ENCODE data around the gene NAV2.

The NAV2 gene

DNA sequence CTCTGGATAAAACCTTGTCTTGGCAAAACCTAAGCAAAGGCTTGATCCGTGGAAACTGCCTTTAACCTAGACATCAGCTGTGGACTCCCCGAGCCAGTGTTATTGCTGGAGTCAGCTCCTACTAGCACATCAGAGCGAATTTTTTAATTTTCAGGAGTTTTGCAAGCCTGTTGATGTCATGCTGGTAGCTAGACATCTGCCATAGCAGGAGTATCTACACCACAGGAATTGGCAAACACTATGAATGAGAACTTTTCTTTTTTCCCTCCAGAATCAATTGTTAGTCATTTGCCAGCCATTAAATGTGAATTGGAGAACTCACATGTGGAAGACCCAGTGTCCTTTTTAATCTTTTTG, 201.2 kb downstream of the NAV2 start:
- H3K4me3 ChIP-seq (ENCODE audit: low read depth, low read length) = no peak overlapping the region
- DNase-seq (ENCODE audit: low read depth) = no peak
- TF ChIP-seq, protein P1, sequence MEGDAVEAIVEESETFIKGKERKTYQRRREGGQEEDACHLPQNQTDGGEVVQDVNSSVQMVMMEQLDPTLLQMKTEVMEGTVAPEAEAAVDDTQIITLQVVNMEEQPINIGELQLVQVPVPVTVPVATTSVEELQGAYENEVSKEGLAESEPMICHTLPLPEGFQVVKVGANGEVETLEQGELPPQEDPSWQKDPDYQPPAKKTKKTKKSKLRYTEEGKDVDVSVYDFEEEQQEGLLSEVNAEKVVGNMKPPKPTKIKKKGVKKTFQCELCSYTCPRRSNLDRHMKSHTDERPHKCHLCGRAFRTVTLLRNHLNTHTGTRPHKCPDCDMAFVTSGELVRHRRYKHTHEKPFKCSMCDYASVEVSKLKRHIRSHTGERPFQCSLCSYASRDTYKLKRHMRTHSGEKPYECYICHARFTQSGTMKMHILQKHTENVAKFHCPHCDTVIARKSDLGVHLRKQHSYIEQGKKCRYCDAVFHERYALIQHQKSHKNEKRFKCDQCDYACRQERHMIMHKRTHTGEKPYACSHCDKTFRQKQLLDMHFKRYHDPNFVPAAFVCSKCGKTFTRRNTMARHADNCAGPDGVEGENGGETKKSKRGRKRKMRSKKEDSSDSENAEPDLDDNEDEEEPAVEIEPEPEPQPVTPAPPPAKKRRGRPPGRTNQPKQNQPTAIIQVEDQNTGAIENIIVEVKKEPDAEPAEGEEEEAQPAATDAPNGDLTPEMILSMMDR (IDR thresholded peaks at IDR 0.05; ENCODE audit: control insufficient read depth, extremely low read depth, insufficient read depth) = no peak

DNA sequence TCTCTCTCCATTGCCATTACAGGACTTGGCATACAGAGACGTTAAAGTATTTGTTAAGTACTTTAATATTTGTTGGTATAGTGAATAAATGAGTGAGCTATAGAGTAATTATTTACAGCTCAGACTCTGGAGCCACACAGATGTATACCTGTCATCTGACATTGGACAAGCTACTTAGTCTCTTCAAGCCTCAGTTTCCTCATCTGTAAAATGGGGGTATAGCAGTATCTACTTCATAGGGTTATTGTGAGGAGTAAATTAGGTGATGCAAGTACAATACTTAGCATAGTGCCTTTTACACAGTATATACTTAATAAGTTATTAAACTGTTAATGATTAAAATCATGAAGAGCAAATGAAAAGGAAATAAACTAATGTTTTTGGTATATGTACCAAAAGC, 203.2 kb downstream of the NAV2 start:
- no peak overlapping the region for H3K4me3 ChIP-seq (ENCODE audit: low read depth, low read length)
- DNase-seq (ENCODE audit: low read depth) = no peak
- TF ChIP-seq, protein P1 (IDR thresholded peaks at IDR 0.05; ENCODE audit: control insufficient read depth, extremely low read depth, insufficient read depth) = no peak

DNA sequence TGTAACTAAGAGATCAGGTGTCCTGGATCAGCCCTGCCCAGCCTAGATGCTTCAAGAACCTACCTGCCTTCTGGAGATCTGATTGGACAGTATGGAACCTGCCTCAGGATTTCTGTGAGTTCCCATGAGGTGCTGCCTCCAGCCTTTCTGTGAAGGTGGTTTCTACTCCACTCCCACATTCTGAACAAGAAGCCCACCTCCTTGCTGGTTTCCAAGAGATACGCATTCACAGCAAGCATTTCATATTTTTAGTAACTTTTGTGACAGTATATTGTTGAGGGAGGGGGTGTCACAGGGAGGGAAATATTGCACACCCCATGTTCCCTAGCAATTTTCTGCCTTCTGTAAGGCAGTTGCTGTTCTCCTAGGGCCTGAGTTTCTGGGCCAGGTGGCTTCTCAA, 204.4 kb downstream of the NAV2 start:
- DNase-seq (ENCODE audit: low read depth) = no peak
- no peak overlapping the region for H3K4me3 ChIP-seq (ENCODE audit: low read depth, low read length)
- TF ChIP-seq, protein P1 (IDR thresholded peaks at IDR 0.05; ENCODE audit: control insufficient read depth, extremely low read depth, insufficient read depth) = no peak

DNA sequence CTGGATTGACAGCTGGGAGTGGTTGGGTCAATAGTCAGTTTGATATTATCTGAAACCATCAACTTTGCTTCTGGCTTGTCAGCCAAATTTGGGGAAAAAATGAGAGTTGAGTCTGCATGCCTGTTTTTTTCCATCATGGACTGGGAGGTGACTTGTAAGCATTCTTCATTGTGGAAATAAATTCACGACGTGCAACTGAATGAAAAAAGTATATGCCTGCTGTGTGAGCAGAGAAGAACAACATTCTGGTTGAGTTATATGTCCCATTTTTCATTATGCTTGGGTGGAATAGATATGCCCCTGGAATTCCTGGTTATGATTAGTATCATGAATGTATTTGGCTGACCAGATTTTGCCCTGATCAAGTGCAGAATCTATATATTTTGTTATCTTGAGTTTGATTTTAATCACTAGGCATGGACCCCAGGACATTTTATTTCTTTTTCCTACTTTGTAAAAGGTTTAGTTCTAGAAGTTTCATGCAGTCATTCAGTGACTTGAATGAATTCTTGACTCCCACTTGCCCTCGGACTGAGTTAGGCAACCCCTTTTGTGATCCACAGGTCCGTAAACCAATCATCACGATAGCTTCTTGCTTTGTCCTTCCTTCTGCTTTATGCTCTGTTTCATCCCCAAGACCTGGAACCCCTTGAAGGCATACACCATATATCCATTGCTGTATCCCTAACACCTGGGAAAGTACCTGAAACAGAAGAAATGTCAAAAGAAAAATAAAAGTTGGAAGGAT, 205.8 kb downstream of the NAV2 start:
- no peak overlapping the region for H3K4me3 ChIP-seq (ENCODE audit: low read depth, low read length)
- TF ChIP-seq, protein P1 (IDR thresholded peaks at IDR 0.05; ENCODE audit: control insufficient read depth, extremely low read depth, insufficient read depth) = no peak
- no peak for DNase-seq (ENCODE audit: low read depth)

DNA sequence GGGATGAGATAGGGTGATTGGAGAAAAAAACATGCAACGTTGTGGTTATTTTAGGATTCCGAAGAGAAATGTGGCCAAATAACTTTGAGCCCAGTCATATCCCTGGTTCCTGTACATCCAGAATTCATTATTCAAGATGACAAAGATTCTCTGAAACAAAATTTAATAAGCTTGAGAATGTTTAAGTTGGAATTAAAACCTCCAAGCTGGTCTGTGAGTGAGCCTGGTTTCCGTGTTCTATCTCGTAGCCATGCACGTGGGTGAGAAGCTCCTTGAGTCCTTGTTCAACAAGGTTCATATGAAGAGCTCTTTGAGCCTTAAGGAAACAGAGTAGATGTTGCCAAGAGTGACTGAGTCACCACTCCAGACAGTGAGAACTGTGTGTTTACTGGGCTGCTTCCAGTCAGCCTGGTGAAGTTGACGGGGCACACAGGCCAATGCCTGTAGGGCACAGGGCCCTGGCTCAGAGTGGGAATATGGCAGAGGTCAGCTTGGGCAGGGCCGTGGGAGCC, 206.5 kb downstream of the NAV2 start:
- H3K4me3 ChIP-seq (ENCODE audit: low read depth, low read length) = no peak overlapping the region
- peak; percentile 30 for DNase-seq (ENCODE audit: low read depth)
- TF ChIP-seq, protein P1 (IDR thresholded peaks at IDR 0.05; ENCODE audit: control insufficient read depth, extremely low read depth, insufficient read depth) = no peak

DNA sequence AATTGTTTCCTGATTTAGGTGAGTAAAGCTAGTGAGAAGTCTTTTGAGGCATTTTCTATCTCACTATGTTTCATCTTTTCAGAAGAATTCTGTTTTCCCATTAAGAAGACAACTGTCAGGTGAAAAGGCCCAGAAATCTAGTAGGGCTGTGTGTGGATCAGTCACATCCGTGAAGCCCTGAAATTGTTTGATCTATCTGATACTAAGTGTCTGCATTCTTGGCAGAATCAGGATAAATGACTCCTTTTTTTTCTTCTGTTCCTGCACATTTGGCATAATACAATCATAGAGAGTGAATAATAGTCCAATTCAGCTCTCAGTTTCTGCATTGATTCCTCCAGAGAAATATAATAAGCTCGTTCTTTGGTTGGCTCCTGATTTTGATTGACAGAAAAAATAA, 208.3 kb downstream of the NAV2 start:
- TF ChIP-seq, protein P1 (IDR thresholded peaks at IDR 0.05; ENCODE audit: control insufficient read depth, extremely low read depth, insufficient read depth) = no peak
- no peak for DNase-seq (ENCODE audit: low read depth)
- no peak overlapping the region for H3K4me3 ChIP-seq (ENCODE audit: low read depth, low read length)
